GM12878 (cell line): ENCODE measurements around the gene SEMA4D. TPM values are rescaled to one million over a fixed set of nuclear protein-coding genes. Genes with fewer than 3 reads are reported as not detected.

Experiments used
- ATAC-seq: fragments of 200-7000 bp; cut with Tn5 transposase; 3 replicates; pipeline ENCODE4 v1.9.1; 2020; ENCODE audit warnings: mild to moderate bottlenecking, moderate library complexity
- BruUV-seq: library from RNA; stranded (reverse); fragments of 400-500 nt; replicated peaks from 2 replicates; lab custom pipeline; 2021; lab: Mats Ljungman, UMichigan
- CTCF ChIA-PET: fragments of 300-600 bp; sonication (Branson Sonifier 250); formaldehyde crosslinking; extraction: SDS; loops from one replicate; lab custom pipeline; 2021; ENCODE audit warnings: inconsistent platforms; lab: Yijun Ruan, JAX
- POLR2A ChIA-PET: fragments of 350-600 bp; formaldehyde crosslinking; extraction: SDS; loops from one replicate; lab custom pipeline; 2021; ENCODE audit warnings: inconsistent platforms; lab: Charles Lee
- RAD21 ChIA-PET: fragments of 300-600 bp; sonication (Branson Sonifier 250); formaldehyde crosslinking; loops from one replicate; lab custom pipeline; 2023; ENCODE audit warnings: antibody characterized with exemption; ENCODE audit not compliant: unreplicated experiment; lab: Charles Lee
- SMC1A ChIA-PET: fragments of 300-600 bp; sonication (Branson Sonifier 250); formaldehyde crosslinking; loops from one replicate; lab custom pipeline; 2023; ENCODE audit not compliant: unreplicated experiment, uncharacterized antibody; lab: Charles Lee
- DNase-seq: peaks from one replicate; pipeline ENCODE4 v3.0.0-alpha.2; 2011; ENCODE audit warnings: low read depth, low spot score
- FAIRE-seq: peaks from 3 replicates; lab custom pipeline; 2011; peaks lifted over from hg19 to GRCh38; lab: Jason Lieb, UNC
- H2AFZ ChIP-seq: 2 replicates; pipeline ENCODE4 v1.6.0; 2011; ENCODE audit warnings: low read depth, low read length, control low read depth; ENCODE audit not compliant: control insufficient read depth
- H3K27ac ChIP-seq: 2 replicates; pipeline ENCODE4 v1.5.1; 2011; ENCODE audit warnings: control low read depth; ENCODE audit not compliant: control insufficient read depth, insufficient read depth
- H3K27me3 ChIP-seq, 2 experiments: replicated peaks in 1 of 2; 2 replicates each; pipeline versions ENCODE4 v1.6.0 to v1.6.1; 2011; ENCODE audit warnings: low read length in 1 of 2; ENCODE audit not compliant: control insufficient read depth in 2 of 2, insufficient read depth in 2 of 2
- H3K36me3 ChIP-seq, 2 experiments: 2 replicates each; pipeline ENCODE4 v1.5.1; 2011; ENCODE audit warnings: low read length in 1 of 2; ENCODE audit not compliant: control insufficient read depth in 2 of 2, insufficient read depth in 2 of 2
- H3K4me1 ChIP-seq: 2 replicates; pipeline ENCODE4 v1.6.1; 2011; ENCODE audit warnings: mild to moderate bottlenecking, low read length, moderate library complexity, mixed read lengths; ENCODE audit not compliant: control insufficient read depth, insufficient read depth
- H3K4me2 ChIP-seq: 2 replicates; pipeline ENCODE4 v1.6.0; 2011; ENCODE audit warnings: control low read depth; ENCODE audit not compliant: control insufficient read depth, insufficient read depth
- H3K4me3 ChIP-seq: fragments of 200-600 bp; sonication (generic); 2 replicates; pipeline ENCODE4 v1.5.1; 2016
- H3K79me2 ChIP-seq: 2 replicates; pipeline ENCODE4 v1.6.0; 2011; ENCODE audit warnings: low read length; ENCODE audit not compliant: control insufficient read depth, insufficient read depth
- H3K9ac ChIP-seq: 2 replicates; pipeline ENCODE4 v1.8.0; 2011; ENCODE audit warnings: low read length, control low read depth, mixed read lengths; ENCODE audit not compliant: control insufficient read depth, insufficient read depth
- H3K9me3 ChIP-seq: replicated peaks from 3 replicates; pipeline ENCODE4 v1.5.1; 2011; ENCODE audit warnings: mild to moderate bottlenecking, low read length; ENCODE audit not compliant: control insufficient read depth, insufficient read depth
- H4K20me1 ChIP-seq: 2 replicates; pipeline ENCODE4 v1.6.0; 2011; ENCODE audit not compliant: control insufficient read depth, insufficient read depth
- CTCF ChIP-seq, 3 experiments: IDR thresholded peaks in 2 of 3; conservative IDR thresholded peaks in 1 of 3; 2 replicates each; pipeline ENCODE4 v1.5.1; 2011; ENCODE audit warnings: low read depth in 3 of 3, low read length in 3 of 3, mild to moderate bottlenecking in 3 of 3, control low read depth in 2 of 3, moderate library complexity in 2 of 3, inconsistent platforms in 1 of 3, mixed read lengths in 1 of 3; ENCODE audit not compliant: control insufficient read depth in 2 of 3, insufficient read depth in 1 of 3; ENCODE audit errors: extremely low read depth in 1 of 3
- EGR1 ChIP-seq, 2 experiments: IDR thresholded peaks; 1 replicate in 1 of 2; 2 replicates in 1 of 2; pipeline ENCODE4 v1.6.1; 2011 to 2012; ENCODE audit warnings: low read depth in 2 of 2, low read length in 2 of 2, borderline replicate concordance in 1 of 2, mild to moderate bottlenecking in 1 of 2, moderate library complexity in 1 of 2
- GATAD2B ChIP-seq: fragments of 450-650 bp; conservative IDR thresholded peaks from 2 replicates; pipeline ENCODE4 v1.6.1; 2017; ENCODE audit warnings: low read depth, mild to moderate bottlenecking, moderate library complexity
- HDAC6 ChIP-seq: fragments of 200-600 bp; sonication (generic); IDR thresholded peaks from one replicate; pipeline ENCODE4 v1.8.0; 2017; ENCODE audit warnings: antibody characterized with exemption; ENCODE audit not compliant: unreplicated experiment
- JUND ChIP-seq: IDR thresholded peaks from 2 replicates; pipeline ENCODE4 v1.6.1; 2012; ENCODE audit warnings: low read depth, mild to moderate bottlenecking, low read length, improper control_type of control experiment, moderate library complexity
- LARP7 ChIP-seq: fragments of 450-650 bp; IDR thresholded peaks from 2 replicates; pipeline ENCODE4 v1.6.1; 2017; ENCODE audit warnings: mild to moderate bottlenecking
- NR2F1 ChIP-seq: fragments of 450-650 bp; conservative IDR thresholded peaks from 2 replicates; pipeline ENCODE4 v1.6.1; 2017; ENCODE audit warnings: mild to moderate bottlenecking
- POLR2A ChIP-seq: IDR thresholded peaks from 2 replicates; pipeline ENCODE4 v1.6.1; 2011; ENCODE audit warnings: low read depth, mild to moderate bottlenecking, low read length
- RUNX3 ChIP-seq: IDR thresholded peaks from 2 replicates; pipeline ENCODE4 v1.6.1; 2012; ENCODE audit warnings: low read length, inconsistent platforms
- SREBF2 ChIP-seq: IDR thresholded peaks from 2 replicates; pipeline ENCODE4 v1.6.1; 2012; ENCODE audit warnings: mild to moderate bottlenecking, low read length
- YY1 ChIP-seq: IDR thresholded peaks from 2 replicates; pipeline ENCODE4 v1.6.1; 2011; ENCODE audit warnings: low read depth, mild to moderate bottlenecking, low read length
- WGBS: methylation state at CpG from one replicate; pipeline ENCODE4 v1.1.6; 2016; ENCODE audit warnings: low lambda C conversion rate; ENCODE audit not compliant: insufficient replicate concordance, insufficient coverage; ENCODE audit errors: missing lambda C conversion rate; 5-methylcytosine and 5-hydroxymethylcytosine counted together
- in situ Hi-C: fragments of 300-500 bp; cut with MboI; formaldehyde crosslinking; loops from 9 replicates; pipeline ENCODE4 v1.14.3; 2018; ENCODE audit warnings: mixed read lengths
- intact Hi-C: fragments of 100-400 bp; cut with micrococcal nuclease; formaldehyde crosslinking; loops from one replicate; pipeline ENCODE4 v1.14.2; 2022; ENCODE audit not compliant: unreplicated experiment
- polyA plus RNA-seq, 11 experiments: library from polyadenylated mRNA; depleted of rRNA in 4 of 11; unstranded in 6 of 11; stranded (reverse) in 5 of 11; fragments of >200 nt; fragmentation: Nextera tagmentation in 4 of 11; fragmentation: Illumina TruSeq in 1 of 11; extraction: Ambion mirVana in 4 of 11; extraction: Trizol in 1 of 11; gene quantifications; 1 replicate in 1 of 11; 2 replicates in 10 of 11; pipeline versions ENCODE4 v1.2.1 to v1.2.3, GENCODE V29; 2011 to 2016; ENCODE audit warnings: inconsistent platforms in 2 of 11, missing spikeins in 2 of 11, low read depth in 1 of 11
- total RNA-seq, 4 experiments: library from RNA; depleted of rRNA in 3 of 4; stranded (reverse); fragments of >200 nt in 3 of 4; fragmentation: Illumina TruSeq in 1 of 4; extraction: Trizol in 1 of 4; gene quantifications; 2 replicates each; pipeline versions ENCODE4 v1.2.1 to v1.2.3, GENCODE V29; 2013 to 2021
- TF ChIP-seq, protein P1 (sequence below): fragments of 450-650 bp; IDR thresholded peaks from 2 replicates; pipeline ENCODE4 v1.6.1; 2017; ENCODE audit warnings: borderline replicate concordance
- TF ChIP-seq, protein P2 (sequence below): fragments of 450-650 bp; conservative IDR thresholded peaks from 2 replicates; pipeline ENCODE4 v1.6.1; 2017; ENCODE audit warnings: mild to moderate bottlenecking, moderate library complexity

The SEMA4D gene
- total and polyA plus RNA-seq, 10 of the 15 experiments (the other 5 are each of a cell fraction or from before 2014, with no cell fraction given), result 15.1 to 136 (median 39.6) TPM

DNA sequence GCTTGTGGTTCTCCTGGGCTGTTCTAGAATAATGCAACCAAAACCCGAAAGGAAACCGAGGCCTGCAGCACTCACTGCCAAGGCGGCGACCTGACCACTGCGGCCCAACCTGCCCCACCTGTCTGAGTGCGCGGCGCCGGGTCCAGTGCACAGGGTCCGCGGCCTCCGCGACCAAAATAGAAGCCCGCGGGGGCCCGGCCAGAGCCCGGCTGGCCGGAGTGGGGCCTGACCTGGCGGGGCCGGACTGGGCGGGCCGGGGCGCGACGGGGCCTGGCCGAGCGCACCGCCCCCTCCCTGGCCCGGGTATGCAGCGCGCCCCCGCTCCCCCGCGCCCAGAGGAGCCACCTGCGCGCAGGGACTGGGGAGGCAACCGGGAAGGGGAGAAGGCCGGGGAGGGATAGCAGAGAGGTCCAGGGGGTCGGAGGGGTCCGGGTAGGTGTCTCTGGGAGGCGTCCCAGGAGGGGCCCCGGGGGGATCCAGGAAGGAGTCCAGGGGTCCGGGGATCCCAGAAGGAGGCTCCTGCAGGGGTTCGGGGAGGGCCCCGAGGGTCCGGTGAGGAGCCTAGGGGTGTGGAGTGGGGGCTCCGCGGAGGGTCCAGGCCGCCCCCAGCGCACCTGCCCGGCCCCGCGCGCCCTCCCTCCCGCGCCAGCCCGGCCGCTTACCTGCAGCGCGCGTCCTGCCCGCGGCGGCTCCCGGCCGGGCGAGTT, 503 bp downstream of the SEMA4D start:
- DNase-seq (no peak), FAIRE-seq (no peak), ATAC-seq (peak; percentile 38)
- Histone ChIP-seq H3K79me2 (peaks cover 57% of the 10 kb centered on the region), H2AFZ (no peak overlapping the region), H3K36me3 (0 out of 4 replicates have a peak, but pooled peaks cover 0 to 5% of the 10 kb centered on the region in 2 experiments), H3K4me2 (peak overlapping the region; percentile 74), H3K27ac (peak overlapping the region; percentile 63), H3K4me1 (peaks cover 43% of the 10 kb centered on the region), H3K9ac (peak overlapping the region; percentile 71), H3K9me3 (no peaks in the 10 kb centered on the region), H3K27me3 (no peaks in the 10 kb centered on the region), H4K20me1 (peaks cover 6% of the 10 kb centered on the region; the same call in 1 of the 2 replicates), H3K4me3 (peak overlapping the region; percentile 99)
- intact Hi-C loops (loop anchor here (5.0 to 10.0 kb wide), 2 partner anchors 35 to 183 kb away; partner anchors contain the start of genes CKS2 and SECISBP2), in situ Hi-C loops (no loop called here)
- BruUV-seq, result no TSS peak
- POLR2A ChIA-PET, result interaction anchor here (0.6 to 0.7 kb wide), 2 partner anchors 30 to 75 kb away, joined by 3 read pairs; no protein-coding TSS in a partner anchor
- TF ChIP-seq GATAD2B (peak; percentile 67; the same call in 1 of the 2 replicates), POLR2A (peak; percentile 68), RUNX3 (peak; percentile 42; the same call in 1 of the 2 replicates), JUND (no peak), YY1 (peak; percentile 16; the same call in 1 of the 2 replicates), EGR1 (IDR thresholded peaks at IDR 0.05; ENCODE audit: borderline replicate concordance in 1 of 2, low read depth in 2 of 2, low read length in 2 of 2) (peak in 1 of 2 experiments; percentile 51; a peak in 1 of 3 replicates), CTCF (IDR thresholded peaks at IDR 0.05 in 2 of 3, conservative IDR thresholded peaks at IDR 0.05 in 1 of 3; ENCODE audit: control insufficient read depth in 2 of 3, extremely low read depth in 1 of 3, insufficient read depth in 1 of 3, low read depth in 3 of 3, low read length in 3 of 3) (no peak), NR2F1 (0 out of 2 replicates have a peak, but pooled peaks have one; percentile 32), SREBF2 (no peak), LARP7 (peak; percentile 14; the same call in 1 of the 2 replicates), HDAC6 (peak; percentile 50)
- TF ChIP-seq, protein P1, sequence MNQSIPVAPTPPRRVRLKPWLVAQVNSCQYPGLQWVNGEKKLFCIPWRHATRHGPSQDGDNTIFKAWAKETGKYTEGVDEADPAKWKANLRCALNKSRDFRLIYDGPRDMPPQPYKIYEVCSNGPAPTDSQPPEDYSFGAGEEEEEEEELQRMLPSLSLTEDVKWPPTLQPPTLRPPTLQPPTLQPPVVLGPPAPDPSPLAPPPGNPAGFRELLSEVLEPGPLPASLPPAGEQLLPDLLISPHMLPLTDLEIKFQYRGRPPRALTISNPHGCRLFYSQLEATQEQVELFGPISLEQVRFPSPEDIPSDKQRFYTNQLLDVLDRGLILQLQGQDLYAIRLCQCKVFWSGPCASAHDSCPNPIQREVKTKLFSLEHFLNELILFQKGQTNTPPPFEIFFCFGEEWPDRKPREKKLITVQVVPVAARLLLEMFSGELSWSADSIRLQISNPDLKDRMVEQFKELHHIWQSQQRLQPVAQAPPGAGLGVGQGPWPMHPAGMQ, result no peak
- TF ChIP-seq, protein P2, sequence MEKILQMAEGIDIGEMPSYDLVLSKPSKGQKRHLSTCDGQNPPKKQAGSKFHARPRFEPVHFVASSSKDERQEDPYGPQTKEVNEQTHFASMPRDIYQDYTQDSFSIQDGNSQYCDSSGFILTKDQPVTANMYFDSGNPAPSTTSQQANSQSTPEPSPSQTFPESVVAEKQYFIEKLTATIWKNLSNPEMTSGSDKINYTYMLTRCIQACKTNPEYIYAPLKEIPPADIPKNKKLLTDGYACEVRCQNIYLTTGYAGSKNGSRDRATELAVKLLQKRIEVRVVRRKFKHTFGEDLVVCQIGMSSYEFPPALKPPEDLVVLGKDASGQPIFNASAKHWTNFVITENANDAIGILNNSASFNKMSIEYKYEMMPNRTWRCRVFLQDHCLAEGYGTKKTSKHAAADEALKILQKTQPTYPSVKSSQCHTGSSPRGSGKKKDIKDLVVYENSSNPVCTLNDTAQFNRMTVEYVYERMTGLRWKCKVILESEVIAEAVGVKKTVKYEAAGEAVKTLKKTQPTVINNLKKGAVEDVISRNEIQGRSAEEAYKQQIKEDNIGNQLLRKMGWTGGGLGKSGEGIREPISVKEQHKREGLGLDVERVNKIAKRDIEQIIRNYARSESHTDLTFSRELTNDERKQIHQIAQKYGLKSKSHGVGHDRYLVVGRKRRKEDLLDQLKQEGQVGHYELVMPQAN, result peak; percentile 40
- SMC1A ChIA-PET, result interaction anchor here (0.9 to 1.2 kb wide), 8 partner anchors 12 to 68 kb away, joined by 3 to 7 read pairs (median 4); no protein-coding TSS in a partner anchor
- WGBS, result under 1% methylated on average over 32 of the region's 67 CpGs
- RAD21 ChIA-PET, result interaction anchor here (0.8 to 1.2 kb wide), 3 partner anchors 35 to 69 kb away, joined by 3 to 7 read pairs (median 3); no protein-coding TSS in a partner anchor
- CTCF ChIA-PET, result interaction anchor here (1.4 kb wide), 1 partner anchor 68 kb away, joined by 7 read pairs; no protein-coding TSS in a partner anchor
